NCI-H446 (cell line): Measurements from ENCODE around the gene GTPBP1.
A peak's percentile ranks its signal among the peaks of the same experiment; 100 is the strongest.

ENCODE experiments used
- DNase-seq, 2 experiments: peaks; one replicate each; lab custom pipeline; 2025; lab: John Stamatoyannopoulos, UW

Gene GTPBP1

DNA sequence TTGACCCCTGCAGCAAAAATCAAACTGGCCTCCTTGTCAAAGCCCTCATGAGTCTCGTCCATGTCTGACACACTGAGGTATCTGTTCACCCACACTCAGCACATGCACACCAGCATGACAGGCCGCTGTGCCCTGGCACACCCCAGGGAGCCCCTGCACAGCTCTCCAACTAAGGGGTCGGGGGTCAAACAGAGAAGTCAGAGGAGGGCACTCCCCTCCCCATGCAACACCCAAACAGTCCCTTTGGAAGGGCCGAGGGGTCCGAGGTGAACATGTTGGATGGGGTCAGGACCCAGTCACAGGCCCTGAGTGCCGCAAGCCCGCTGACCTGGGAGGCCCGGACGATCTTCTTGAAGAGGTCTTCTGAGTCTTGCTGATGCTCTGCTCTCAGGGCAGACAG, 35.4 kb downstream of the GTPBP1 start:
- no peak for DNase-seq

DNA sequence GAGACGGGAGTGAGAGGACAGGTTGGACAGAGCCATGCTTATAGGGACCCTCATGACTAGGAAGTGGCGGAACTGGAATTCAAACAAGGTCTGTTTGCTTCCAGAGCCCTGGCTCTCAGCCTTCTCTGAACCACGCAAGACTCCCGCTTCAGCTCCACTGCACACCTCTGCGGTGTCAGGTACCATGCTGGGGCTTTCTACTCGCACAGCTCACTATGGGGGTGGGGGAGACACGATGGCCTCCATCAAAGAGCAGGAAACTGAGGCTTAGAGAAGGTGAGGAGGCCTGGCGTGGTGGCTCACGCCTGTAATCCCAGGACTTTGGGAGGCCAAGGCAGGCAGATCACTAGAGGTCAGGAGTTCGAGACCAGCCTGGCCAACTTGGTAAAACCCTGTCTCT, 35.8 kb downstream of the GTPBP1 start:
- DNase-seq, result no peak

GRCh38 chr22:38742176-38742942, 36.6 kb downstream of the GTPBP1 start:
- no peak for DNase-seq

DNA sequence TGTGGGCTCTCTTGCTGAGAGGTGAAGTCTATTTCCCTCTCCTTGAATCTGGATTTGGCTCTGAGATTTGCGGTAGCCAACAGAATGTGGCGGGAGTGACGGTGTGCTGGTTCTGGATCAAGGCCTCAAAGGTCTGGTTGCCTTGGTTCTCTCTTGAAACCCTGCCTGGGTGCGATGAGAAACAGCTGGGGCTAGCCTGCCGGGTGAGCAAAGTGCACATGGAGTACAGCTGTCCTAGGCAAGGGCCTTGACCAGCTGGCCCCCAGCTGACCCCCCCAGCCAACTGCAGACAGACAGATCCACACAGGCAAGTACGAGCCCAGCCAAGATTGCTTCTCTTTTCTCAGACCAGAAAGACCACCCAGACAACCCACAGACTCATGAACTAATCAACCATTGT, 39.2 kb downstream of the GTPBP1 start:
- no peak for DNase-seq

GRCh38 chr22:38745676-38746460, 40.1 kb downstream of the GTPBP1 start:
- DNase-seq, result no peak

GRCh38 chr22:38748487-38749136, 42.9 kb downstream of the GTPBP1 start:
- DNase-seq, result no peak

DNA sequence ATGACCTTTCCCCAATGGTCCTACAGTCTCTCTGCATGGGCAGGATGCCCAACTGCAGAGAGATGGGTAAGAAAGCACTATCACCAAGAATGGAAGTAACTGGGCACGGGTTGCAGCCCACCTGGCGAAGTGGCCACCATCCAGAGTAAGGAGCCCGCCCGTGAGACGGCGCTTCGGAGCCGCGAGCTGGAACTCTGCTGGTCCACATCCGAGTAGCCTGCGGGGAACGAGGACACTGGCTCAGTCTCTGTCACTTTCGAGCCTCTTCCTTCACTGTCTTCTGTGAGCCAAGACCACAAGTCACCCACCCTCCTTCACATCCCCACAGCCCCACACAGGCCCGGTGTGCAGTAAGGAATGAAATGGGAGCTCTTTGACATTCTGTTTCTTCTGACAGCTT, 44.4 kb downstream of the GTPBP1 start:
- no peak for DNase-seq

DNA sequence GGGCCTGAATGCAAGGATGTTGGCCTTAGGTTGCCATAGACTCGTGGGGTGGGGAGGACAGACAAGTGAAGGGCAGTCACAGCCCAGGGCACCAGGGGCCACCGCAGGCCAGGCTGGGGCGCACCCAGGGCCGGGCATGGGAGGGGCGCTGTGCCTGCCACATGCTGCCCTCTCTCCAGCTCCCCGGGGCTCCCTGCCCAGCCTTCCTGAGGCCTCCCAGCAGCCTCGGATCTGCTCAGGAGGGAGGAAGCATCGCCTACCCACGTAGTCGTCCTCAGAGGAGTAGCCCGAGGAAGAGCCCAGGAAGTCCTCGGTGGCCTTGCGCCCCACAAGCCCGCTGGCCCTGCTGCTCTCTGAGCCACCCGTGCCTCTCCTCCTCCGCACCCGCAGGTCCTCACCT, 44.9 kb downstream of the GTPBP1 start:
- no peak for DNase-seq

DNA sequence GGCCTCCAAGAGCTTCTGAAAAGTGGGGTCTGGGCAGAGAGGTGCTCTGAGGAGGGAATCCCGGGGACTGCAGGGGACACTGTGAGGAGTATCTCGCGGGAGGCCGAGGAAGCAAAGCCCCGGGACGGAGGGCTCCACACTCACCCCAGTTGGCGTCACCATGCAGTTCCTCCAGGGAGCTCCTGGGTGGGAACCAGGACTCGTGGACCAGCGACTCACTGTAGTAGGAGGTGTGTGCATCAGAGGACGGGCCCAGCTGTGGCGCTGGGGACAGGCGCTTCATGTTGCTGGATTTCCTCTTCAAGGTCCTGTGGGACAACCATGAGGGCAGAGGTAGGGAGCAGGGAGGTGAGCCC, 45.3 kb downstream of the GTPBP1 start:
- no peak for DNase-seq

GRCh38 chr22:38751422-38752346, 45.9 kb downstream of the GTPBP1 start:
- no peak for DNase-seq

DNA sequence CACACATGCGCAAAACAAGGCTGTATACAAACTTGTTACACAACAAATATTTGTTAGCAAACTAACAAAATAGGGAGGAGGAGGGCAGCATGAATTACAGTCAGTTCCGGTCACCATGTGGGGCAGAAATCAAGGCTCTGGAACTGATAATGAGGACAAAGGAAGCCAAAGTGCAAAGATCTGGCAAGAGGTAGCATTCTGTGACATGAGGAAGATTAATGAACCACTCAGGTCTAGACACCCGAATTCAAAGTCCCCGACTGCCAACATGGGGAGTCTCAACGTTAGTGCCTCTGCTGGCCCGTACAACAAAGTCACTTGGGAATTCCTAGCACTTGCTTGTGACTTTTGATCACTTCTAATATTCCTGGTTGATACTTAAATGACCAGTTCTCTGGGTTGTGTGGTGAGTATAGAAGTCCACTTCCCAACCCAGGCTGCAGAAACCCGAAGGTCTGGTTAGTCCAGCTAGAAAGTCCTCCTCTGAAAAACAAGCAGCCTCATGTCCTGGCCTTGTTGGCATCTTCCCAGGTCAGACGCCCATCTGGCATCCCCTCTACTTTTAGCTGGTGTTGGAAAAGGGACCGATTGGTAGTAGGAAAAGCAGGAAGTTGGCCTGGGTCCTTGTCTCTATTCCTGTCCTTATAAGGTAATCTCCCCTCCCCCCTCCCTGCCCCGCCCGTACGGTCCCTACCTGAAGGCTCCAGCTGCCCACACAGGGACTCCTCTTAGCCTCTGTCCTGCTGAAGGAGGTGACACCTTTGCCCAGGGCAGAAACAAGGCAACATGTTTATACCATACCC, 48.4 kb downstream of the GTPBP1 start:
- DNase-seq, result peak; percentile 70 to 86

GRCh38 chr22:38754751-38755154, 49.0 kb downstream of the GTPBP1 start:
- no peak for DNase-seq

- DNase-seq, result no peak
Observed at GRCh38 chr22:38755155-38755910, 49.6 kb downstream of the GTPBP1 start.

- DNase-seq, result peak; percentile 57 to 91
Observed at GRCh38 chr22:38755911-38756532, 50.3 kb downstream of the GTPBP1 start, which contains the start of gene SUN2. TSS of gene SUN2 (minus strand) at chr22:38755998. CDS start at chr22:38752628, 3,370 bp downstream.

DNA sequence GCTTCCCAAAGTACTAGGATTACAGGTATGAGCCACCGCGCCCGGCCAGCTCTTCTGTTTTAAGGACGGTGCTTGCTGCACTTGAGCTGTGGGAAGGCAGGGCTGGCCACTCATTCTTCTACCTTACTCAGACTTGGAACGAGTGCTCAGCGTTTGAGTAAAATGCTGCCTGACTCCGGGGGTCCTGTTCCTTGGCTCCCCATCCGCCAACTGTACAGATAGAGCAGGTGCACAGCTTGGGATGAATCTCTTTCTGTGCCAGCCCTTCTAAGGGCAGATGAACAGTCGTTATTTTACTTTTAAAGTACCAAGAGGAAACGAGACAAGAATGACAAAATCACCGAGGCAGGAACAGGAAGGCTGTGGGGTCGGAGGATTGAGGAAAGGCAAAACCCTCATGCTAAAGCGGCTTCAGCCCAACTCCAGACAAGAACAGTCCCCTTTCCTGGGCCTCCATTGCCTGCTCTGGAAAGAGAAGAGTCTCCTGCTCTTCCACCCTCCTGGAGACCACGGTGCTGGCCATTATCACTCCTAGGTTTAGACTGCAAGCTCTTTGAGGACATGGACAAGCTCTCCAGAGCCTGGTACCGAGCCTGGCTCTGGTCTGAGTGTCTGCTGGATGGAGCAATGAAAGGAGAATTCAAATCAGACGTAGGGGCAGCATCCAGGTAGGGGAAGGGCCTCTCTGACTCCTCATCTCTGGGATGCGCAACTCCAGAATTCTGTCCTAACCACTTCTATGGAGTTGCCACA, 51.1 kb downstream of the GTPBP1 start:
- DNase-seq, result no peak

DNA sequence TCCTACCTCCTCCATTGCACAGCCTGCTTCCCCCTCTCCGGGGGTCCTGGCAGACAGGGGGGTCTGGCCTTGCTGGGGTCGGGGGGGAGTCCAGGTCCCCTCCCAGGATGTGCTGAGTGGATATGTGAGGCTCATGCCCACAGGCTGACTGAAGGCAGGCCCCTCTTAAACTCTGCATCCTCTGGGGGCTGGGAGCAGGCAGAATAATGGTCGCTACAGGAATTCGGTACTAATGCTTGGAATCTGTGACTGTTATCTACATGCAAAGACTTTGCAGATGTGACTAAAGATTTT, 51.7 kb downstream of the GTPBP1 start:
- no peak for DNase-seq

- DNase-seq, result no peak
Observed at GRCh38 chr22:38758276-38758945, 52.7 kb downstream of the GTPBP1 start.

- DNase-seq, result no peak
Observed at GRCh38 chr22:38759005-38759404, 53.3 kb downstream of the GTPBP1 start.
